SK-N-SH (cell line): ENCODE measurements around the gene BRINP3. TPM values are rescaled to one million over a fixed set of nuclear protein-coding genes. Genes with fewer than 3 reads are reported as not detected.

Experiments
- CTCF ChIA-PET: fragments of 300-600, 350-600 bp; formaldehyde crosslinking; extraction: SDS; loops from one replicate; lab custom pipeline; 2021; lab: Yijun Ruan, JAX
- POLR2A ChIA-PET: fragments of 350-600 bp; sonication (Branson Sonifier 250); formaldehyde crosslinking; extraction: SDS; loops from one replicate; lab custom pipeline; 2020; ENCODE audit warnings: antibody characterized with exemption, inconsistent platforms; lab: Yijun Ruan, JAX
- DNase-seq: peaks from one replicate; pipeline ENCODE4 v3.0.0; 2012
- H2AFZ ChIP-seq: fragments of 200-600 bp; sonication (generic); 2 replicates; pipeline ENCODE4 v1.8.1; 2016; ENCODE audit warnings: antibody characterized with exemption, mild to moderate bottlenecking, low read depth
- H3F3A ChIP-seq: fragments of 200-600 bp; sonication (generic); replicated peaks from 2 replicates; pipeline ENCODE3; 2016; ENCODE audit warnings: antibody characterized with exemption, mild to moderate bottlenecking; ENCODE audit not compliant: insufficient read depth
- H3K27ac ChIP-seq, 2 experiments: fragments of 200-500 bp in 1 of 2; fragments of 200-600 bp in 1 of 2; sonication (Bioruptor generic) in 1 of 2; sonication (generic), shearing (Covaris generic) in 1 of 2; 2 replicates each; pipeline versions ENCODE4 v1.5.1 to v1.6.1; 2014 to 2016; ENCODE audit warnings: low read depth in 2 of 2, inconsistent platforms in 1 of 2, low read length in 1 of 2, mild to moderate bottlenecking in 1 of 2, mixed read lengths in 1 of 2
- H3K27me3 ChIP-seq: fragments of 200-600 bp; sonication (generic), shearing (Covaris generic); 2 replicates; pipeline ENCODE4 v1.6.1; 2016; ENCODE audit warnings: mixed run types; ENCODE audit not compliant: insufficient read depth
- H3K36me3 ChIP-seq, 2 experiments: fragments of 200-500 bp in 1 of 2; fragments of 200-600 bp in 1 of 2; sonication (Bioruptor generic) in 1 of 2; sonication (generic) in 1 of 2; replicated peaks in 1 of 2; 2 replicates each; pipeline versions ENCODE3 to v1.5.1; 2014 to 2016; ENCODE audit warnings: low read length in 1 of 2, mild to moderate bottlenecking in 1 of 2; ENCODE audit not compliant: insufficient read depth in 2 of 2, control insufficient read depth in 1 of 2
- H3K4me1 ChIP-seq, 2 experiments: fragments of 200-500 bp in 1 of 2; fragments of 200-600 bp in 1 of 2; sonication (Bioruptor generic) in 1 of 2; sonication (generic), shearing (Covaris generic) in 1 of 2; 2 replicates each; pipeline versions ENCODE4 v1.5.1 to v1.6.1; 2014 to 2016; ENCODE audit warnings: low read depth in 1 of 2, low read length in 1 of 2, mixed run types in 1 of 2; ENCODE audit not compliant: insufficient read depth in 2 of 2, control insufficient read depth in 1 of 2
- H3K4me2 ChIP-seq: fragments of 200-600 bp; sonication (generic), shearing (Covaris generic); 2 replicates; pipeline ENCODE4 v1.6.1; 2017; ENCODE audit warnings: mixed run types
- H3K4me3 ChIP-seq, 2 experiments: fragments of 200-500 bp in 1 of 2; fragments of 200-600 bp in 1 of 2; sonication (Bioruptor generic) in 1 of 2; sonication (generic), shearing (Covaris generic) in 1 of 2; 2 replicates each; pipeline versions ENCODE4 v1.5.1 to v1.8.1; 2014 to 2016; ENCODE audit warnings: low read depth in 2 of 2, inconsistent platforms in 1 of 2, low read length in 1 of 2, mild to moderate bottlenecking in 1 of 2, mixed read lengths in 1 of 2, moderate library complexity in 1 of 2
- H3K79me2 ChIP-seq: fragments of 200-600 bp; sonication (generic); 2 replicates; pipeline ENCODE4 v1.8.1; 2017; ENCODE audit warnings: mild to moderate bottlenecking; ENCODE audit not compliant: insufficient read depth
- H3K9ac ChIP-seq: fragments of 200-600 bp; sonication (generic); 2 replicates; pipeline ENCODE4 v1.6.1; 2017; ENCODE audit warnings: mixed run types
- H3K9me2 ChIP-seq: fragments of 200-600 bp; sonication (generic); 2 replicates; pipeline ENCODE4 v1.6.1; 2017; ENCODE audit warnings: mixed run types
- H3K9me3 ChIP-seq: fragments of 200-600 bp; sonication (generic); 2 replicates; pipeline ENCODE4 v1.6.1; 2017; ENCODE audit warnings: mixed run types, mild to moderate bottlenecking, moderate library complexity
- H4K20me1 ChIP-seq: fragments of 200-600 bp; sonication (generic); 2 replicates; pipeline ENCODE4 v1.6.1; 2017; ENCODE audit warnings: mild to moderate bottlenecking, mixed run types; ENCODE audit not compliant: insufficient read depth
- CHD2 ChIP-seq: fragments of 150-350 bp; IDR thresholded peaks from 2 replicates; pipeline ENCODE4 v1.6.1; 2018; ENCODE audit warnings: low read length; ENCODE audit not compliant: partially characterized antibody
- EP300 ChIP-seq, 2 experiments: IDR thresholded peaks; 2 replicates each; pipeline versions ENCODE4 v1.4.0 to v1.6.1; 2012; ENCODE audit warnings: borderline replicate concordance in 1 of 2, low read depth in 1 of 2, low read length in 1 of 2
- EZH2phosphoT487 ChIP-seq: fragments of 200-600 bp; sonication (generic); IDR thresholded peaks from 2 replicates; pipeline ENCODE4 v1.6.1; 2017; ENCODE audit warnings: low read depth, mixed run types, mild to moderate bottlenecking, antibody characterized with exemption, moderate library complexity, borderline replicate concordance
- FOXJ3 ChIP-seq: sonication (generic); formaldehyde crosslinking; IDR thresholded peaks from 2 replicates; pipeline ENCODE4 v1.5.1; 2020; ENCODE audit warnings: mild to moderate bottlenecking, missing genetic modification reagents
- FOXM1 ChIP-seq: IDR thresholded peaks from 2 replicates; pipeline ENCODE4 v1.4.0; 2012; ENCODE audit warnings: low read depth, mild to moderate bottlenecking
- GATA2 ChIP-seq: sonication (generic); formaldehyde crosslinking; IDR thresholded peaks from 2 replicates; pipeline ENCODE4 v1.5.0; 2020; ENCODE audit warnings: mild to moderate bottlenecking, missing genetic modification reagents
- JUND ChIP-seq: IDR thresholded peaks from 2 replicates; pipeline ENCODE4 v1.4.0; 2012
- MXI1 ChIP-seq: IDR thresholded peaks from 2 replicates; pipeline ENCODE4 v1.6.1; 2012; ENCODE audit warnings: mild to moderate bottlenecking, low read depth, low read length, improper control_type of control experiment
- NFIC ChIP-seq: IDR thresholded peaks from 2 replicates; pipeline ENCODE4 v1.4.0; 2012; ENCODE audit warnings: borderline replicate concordance
- NRF1 ChIP-seq: IDR thresholded peaks from 2 replicates; pipeline ENCODE4 v1.6.1; 2012; ENCODE audit warnings: low read depth, mild to moderate bottlenecking, low read length
- PBX3 ChIP-seq: IDR thresholded peaks from 2 replicates; pipeline ENCODE4; 2012
- POLR2AphosphoS5 ChIP-seq: IDR thresholded peaks from 2 replicates; pipeline ENCODE4 v1.6.1; 2012; ENCODE audit warnings: low read depth, low read length
- RAD21 ChIP-seq: IDR thresholded peaks from 2 replicates; pipeline ENCODE4 v1.6.1; 2012; ENCODE audit warnings: mild to moderate bottlenecking, low read length
- RCOR1 ChIP-seq: fragments of 150-350 bp; IDR thresholded peaks from 2 replicates; pipeline ENCODE4 v1.6.1; 2017; ENCODE audit warnings: antibody characterized with exemption, low read length
- REST ChIP-seq: IDR thresholded peaks from 2 replicates; pipeline ENCODE4 v1.6.1; 2012; ENCODE audit warnings: mild to moderate bottlenecking, low read depth, low read length, moderate library complexity
- RXRA ChIP-seq: IDR thresholded peaks from 2 replicates; pipeline ENCODE4 v1.4.0; 2012; ENCODE audit warnings: low read depth, mild to moderate bottlenecking, borderline replicate concordance
- SIN3A ChIP-seq: IDR thresholded peaks from 2 replicates; pipeline ENCODE4 v1.6.1; 2012; ENCODE audit warnings: low read depth, mild to moderate bottlenecking, low read length, moderate library complexity, borderline replicate concordance
- TCF12 ChIP-seq: IDR thresholded peaks from 2 replicates; pipeline ENCODE4 v1.4.0; 2012
- TEAD4 ChIP-seq: IDR thresholded peaks from 2 replicates; pipeline ENCODE4 v1.4.0; 2012; ENCODE audit warnings: mild to moderate bottlenecking, borderline replicate concordance; ENCODE audit not compliant: insufficient read depth
- YY1 ChIP-seq: IDR thresholded peaks from 2 replicates; pipeline ENCODE4 v1.4.0; 2012; ENCODE audit warnings: low read depth, mild to moderate bottlenecking
- WGBS: methylation state at CpG from one replicate; pipeline ENCODE4 v1.1.6; 2017; ENCODE audit warnings: low lambda C conversion rate; 5-methylcytosine and 5-hydroxymethylcytosine counted together
- polyA plus RNA-seq, 3 experiments: library from polyadenylated mRNA; depleted of rRNA; stranded (reverse); fragments of >200 nt; gene quantifications; 2 replicates each; pipeline ENCODE4 v1.2.3, GENCODE V29; 2012
- TF ChIP-seq, protein P1 (sequence below): IDR thresholded peaks from 2 replicates; pipeline ENCODE4 v1.4.0; 2012; ENCODE audit warnings: low read depth, borderline replicate concordance

The BRINP3 gene
- polyA plus RNA-seq, 1 of the 3 experiments (the other 2 are of a cell fraction): not detected

- TF ChIP-seq, protein P1, sequence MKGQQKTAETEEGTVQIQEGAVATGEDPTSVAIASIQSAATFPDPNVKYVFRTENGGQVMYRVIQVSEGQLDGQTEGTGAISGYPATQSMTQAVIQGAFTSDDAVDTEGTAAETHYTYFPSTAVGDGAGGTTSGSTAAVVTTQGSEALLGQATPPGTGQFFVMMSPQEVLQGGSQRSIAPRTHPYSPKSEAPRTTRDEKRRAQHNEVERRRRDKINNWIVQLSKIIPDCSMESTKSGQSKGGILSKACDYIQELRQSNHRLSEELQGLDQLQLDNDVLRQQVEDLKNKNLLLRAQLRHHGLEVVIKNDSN: no peak
- TF ChIP-seq MXI1 (no peak), RCOR1 (no peak), TCF12 (no peak), TEAD4 (no peak), RAD21 (no peak)
- POLR2A ChIA-PET: no interaction called here
- H3K4me3 ChIP-seq: no peak overlapping the region
Measured at GRCh38 chr1:190497565-190497964, 19.9 kb upstream of the BRINP3 start.

GRCh38 chr1:190494451-190494850, 16.8 kb upstream of the BRINP3 start:
- H3K4me3 ChIP-seq: no peak overlapping the region
- no peaks in the 10 kb centered on the region for H3F3A ChIP-seq
- no peak for DNase-seq
- H4K20me1 ChIP-seq: no peaks in the 10 kb centered on the region
- POLR2A ChIA-PET: no interaction called here
- WGBS: 43% methylated on average over 4 of the region's 4 CpGs
- H3K27me3 ChIP-seq: no peaks in the 10 kb centered on the region
- H3K9me3 ChIP-seq: no peaks in the 10 kb centered on the region
- no peak for TF ChIP-seq RXRA
- TF ChIP-seq FOXM1: no peak
- TF ChIP-seq PBX3: no peak
- TF ChIP-seq TCF12: no peak
- TF ChIP-seq NRF1: no peak
- TF ChIP-seq CHD2: no peak
- no peak for TF ChIP-seq POLR2AphosphoS5
- TF ChIP-seq TEAD4: no peak
- no peak for TF ChIP-seq EP300 (IDR thresholded peaks at IDR 0.05; ENCODE audit: borderline replicate concordance in 1 of 2, low read depth in 1 of 2, low read length in 1 of 2)
- no peak for TF ChIP-seq EZH2phosphoT487
- no peak for TF ChIP-seq FOXJ3
- TF ChIP-seq, protein P1: no peak
- no peak for TF ChIP-seq RAD21
- no peak for TF ChIP-seq JUND
- no peak for TF ChIP-seq RCOR1
- TF ChIP-seq REST: no peak
- TF ChIP-seq NFIC: no peak
- no peak for TF ChIP-seq GATA2
- no peak for TF ChIP-seq YY1
- no peak for TF ChIP-seq SIN3A
- no peaks in the 10 kb centered on the region; a peak in 1 of 4 replicates for H3K4me1 ChIP-seq
- H3K36me3 ChIP-seq: no peaks in the 10 kb centered on the region
- H3K79me2 ChIP-seq: no peaks in the 10 kb centered on the region
- H2AFZ ChIP-seq: no peak overlapping the region
- no peaks in the 10 kb centered on the region for H3K9me2 ChIP-seq
- no peak overlapping the region for H3K9ac ChIP-seq
- H3K27ac ChIP-seq: no peak overlapping the region
- no peak overlapping the region for H3K4me2 ChIP-seq
- CTCF ChIA-PET: no interaction called here

More at GRCh38 chr1:190497565-190497964, 19.9 kb upstream of the BRINP3 start:
- CTCF ChIA-PET: no interaction called here
- Histone ChIP-seq H3F3A (peaks cover 3% of the 10 kb centered on the region), H3K36me3 (no peaks in the 10 kb centered on the region), H3K4me1 (no peaks in the 10 kb centered on the region; a peak in 1 of 4 replicates), H3K9ac (no peak overlapping the region), H3K4me2 (no peak overlapping the region), H3K27ac (no peak overlapping the region), H2AFZ (no peak overlapping the region), H3K9me3 (no peaks in the 10 kb centered on the region), H3K79me2 (no peaks in the 10 kb centered on the region), H3K9me2 (no peaks in the 10 kb centered on the region), H3K27me3 (no peaks in the 10 kb centered on the region), H4K20me1 (no peaks in the 10 kb centered on the region)
- no peak for DNase-seq
